ENCODE results near the gene OR2AK2. TPM values are rescaled to one million over a fixed set of nuclear protein-coding genes. Genes with fewer than 3 reads are reported as not detected.
"Not testable (repeated sequence)": the region's sequence is repeated elsewhere in the genome, so short reads cannot be mapped to it uniquely, and the experiment has no call there.

Gene OR2AK2
- total and polyA plus RNA-seq, 7 experiments from 2014 or later: 0.22 to 0.65 (median 0.48) TPM; not detected in 3

- Histone ChIP-seq H3K36me3 (ENCODE audit: control insufficient read depth in 2 of 3, insufficient read depth in 3 of 3, low read length in 3 of 3) (no peaks in the 10 kb centered on the region), H3K4me1 (ENCODE audit: control insufficient read depth in 2 of 2, insufficient read depth in 2 of 2, low read length in 2 of 2) (no peaks in the 10 kb centered on the region), H3K27ac (ENCODE audit: low read depth, low read length) (no peak overlapping the region), H3K9me3 (ENCODE audit: control insufficient read depth in 2 of 3, low read length in 3 of 3) (no peaks in the 10 kb centered on the region), H3K27me3 (ENCODE audit: control insufficient read depth in 2 of 2, insufficient read depth in 2 of 2, low read length in 2 of 2) (no peaks in the 10 kb centered on the region), H3K4me3 (ENCODE audit: low read length) (no peak overlapping the region)
- Mint-ChIP-seq H3K27me3 (peaks cover 0 to 6% (median 2%) of the 10 kb centered on the region in 5 donors), H3K9me3 (peaks cover 0 to 14% (median 0%) of the 10 kb centered on the region in 11 donors), H3K27ac (peak overlapping the region in 1 of 9 donors; percentile 41), H3K4me3 (peak overlapping the region in 3 of 10 donors; percentile 5 to 88 (median 43)), H3K36me3 (no peaks in the 10 kb centered on the region), H3K4me1 (peaks cover 0 to 15% (median 0%) of the 10 kb centered on the region in 7 donors)
- ChIA-PET POLR2A (no interaction called here), CTCF (interaction anchor here (1.0 kb wide), 1 partner anchor 22 kb away, joined by 3 read pairs; no protein-coding TSS in a partner anchor)
- ATAC-seq: no peak
- DNase-seq: no peak
- intact Hi-C loops (cut with micrococcal nuclease): loop anchor here (2.0 to 10.0 kb wide), 5 partner anchors 30 to 751 kb away; partner anchors contain the start of gene OR2T1 (in 1 of the 2)
Measured at GRCh38 chr1:247936415-247936814, 28.6 kb upstream of the OR2AK2 start.

GRCh38 chr1:247936965-247937734 lies 27.9 kb upstream of the OR2AK2 start:
- intact Hi-C loops (cut with micrococcal nuclease): loop anchor here (1.0 to 10.0 kb wide), 6 partner anchors 30 to 870 kb away; partner anchors contain the start of gene OR2T1 (in 1 of the 2)
- POLR2A ChIA-PET; H3K36me3 ChIP-seq (ENCODE audit: control insufficient read depth in 2 of 3, insufficient read depth in 3 of 3, low read length in 3 of 3); H3K36me3 Mint-ChIP-seq; H3K27me3 ChIP-seq (ENCODE audit: control insufficient read depth in 2 of 2, insufficient read depth in 2 of 2, low read length in 2 of 2); CTCF ChIA-PET; H3K27me3 Mint-ChIP-seq; H3K4me1 ChIP-seq (ENCODE audit: control insufficient read depth in 2 of 2, insufficient read depth in 2 of 2, low read length in 2 of 2); H3K9me3 ChIP-seq (ENCODE audit: control insufficient read depth in 2 of 3, low read length in 3 of 3): not testable (repeated sequence)
- peak overlapping the region; percentile 49 for H3K27ac ChIP-seq (ENCODE audit: low read depth, low read length)
- Mint-ChIP-seq H3K4me1 (peaks cover 0 to 15% (median 0%) of the 10 kb centered on the region in 7 donors), H3K27ac (peak overlapping the region in 8 of 9 donors; percentile 22 to 85 (median 60)), H3K4me3 (peak overlapping the region; percentile 66 to 88 (median 82)), H3K9me3 (peaks cover 0 to 14% (median 0%) of the 10 kb centered on the region in 11 donors)
- peak overlapping the region; percentile 69 for H3K4me3 ChIP-seq (ENCODE audit: low read length)
- DNase-seq (peak; percentile 78 to 92 (median 85)), ATAC-seq (peak; percentile 99)

GRCh38 chr1:247942624-247943023 lies 22.4 kb upstream of the OR2AK2 start:
- intact Hi-C loops (cut with micrococcal nuclease): no loop called here
- ChIA-PET CTCF (no interaction called here), POLR2A (no interaction called here)
- Mint-ChIP-seq H3K36me3 (peaks cover 0 to 9% (median 0%) of the 10 kb centered on the region in 5 donors), H3K4me1 (peaks cover 0 to 20% (median 0%) of the 10 kb centered on the region in 7 donors), H3K4me3 (no peak overlapping the region), H3K27me3 (peaks cover 0 to 3% (median 0%) of the 10 kb centered on the region in 5 donors), H3K27ac (no peak overlapping the region), H3K9me3 (peaks cover 0 to 11% (median 2%) of the 10 kb centered on the region in 11 donors)
- ATAC-seq (no peak), DNase-seq (no peak)
- Histone ChIP-seq H3K4me3 (ENCODE audit: low read length) (no peak overlapping the region), H3K27ac (ENCODE audit: low read depth, low read length) (no peak overlapping the region), H3K4me1 (ENCODE audit: control insufficient read depth in 2 of 2, insufficient read depth in 2 of 2, low read length in 2 of 2) (no peaks in the 10 kb centered on the region), H3K9me3 (ENCODE audit: control insufficient read depth in 2 of 3, low read length in 3 of 3) (no peaks in the 10 kb centered on the region), H3K36me3 (ENCODE audit: control insufficient read depth in 2 of 3, insufficient read depth in 3 of 3, low read length in 3 of 3) (no peaks in the 10 kb centered on the region), H3K27me3 (ENCODE audit: control insufficient read depth in 2 of 2, insufficient read depth in 2 of 2, low read length in 2 of 2) (no peaks in the 10 kb centered on the region)

GRCh38 chr1:247948558-247948957 lies 16.5 kb upstream of the OR2AK2 start, which contains the start of gene OR2L8:
Gene OR2L8 (plus strand): TSS chr1:247948858. CDS start chr1:247948858, 0 bp downstream.
- no peaks in the 10 kb centered on the region for H3K4me1 ChIP-seq (ENCODE audit: control insufficient read depth in 2 of 2, insufficient read depth in 2 of 2, low read length in 2 of 2)
- Mint-ChIP-seq H3K4me1 (no peaks in the 10 kb centered on the region), H3K4me3 (no peak within 1 kb of the TSS), H3K36me3 (peaks cover 0 to 50% (median 8%) of the 10 kb centered on the region in 5 donors), H3K9me3 (peaks cover 0 to 17% (median 5%) of the 10 kb centered on the region in 11 donors), H3K27ac (no peak within 1 kb of the TSS), H3K27me3 (peaks cover 0 to 3% (median 0%) of the 10 kb centered on the region in 5 donors)
- DNase-seq (no peak), ATAC-seq (no peak)
- H3K4me3 ChIP-seq (ENCODE audit: low read length): no peak within 1 kb of the TSS
- no peaks in the 10 kb centered on the region for H3K36me3 ChIP-seq (ENCODE audit: control insufficient read depth in 2 of 3, insufficient read depth in 3 of 3, low read length in 3 of 3)
- H3K27ac ChIP-seq (ENCODE audit: low read depth, low read length): no peak within 1 kb of the TSS
- ChIA-PET POLR2A (no interaction called here), CTCF (no interaction called here)
- H3K27me3 ChIP-seq (ENCODE audit: control insufficient read depth in 2 of 2, insufficient read depth in 2 of 2, low read length in 2 of 2): no peaks in the 10 kb centered on the region
- intact Hi-C loops (cut with micrococcal nuclease): no loop called here
- H3K9me3 ChIP-seq (ENCODE audit: control insufficient read depth in 2 of 3, low read length in 3 of 3): no peaks in the 10 kb centered on the region

- no peaks in the 10 kb centered on the region for H3K9me3 ChIP-seq (ENCODE audit: control insufficient read depth in 2 of 3, low read length in 3 of 3)
- CTCF ChIA-PET: no interaction called here
- Mint-ChIP-seq H3K27me3 (peaks cover 0 to 3% (median 0%) of the 10 kb centered on the region in 5 donors), H3K36me3 (peaks cover 0 to 44% (median 8%) of the 10 kb centered on the region in 5 donors), H3K27ac (no peak overlapping the region), H3K9me3 (peaks cover 0 to 26% (median 10%) of the 10 kb centered on the region in 11 donors), H3K4me1 (no peaks in the 10 kb centered on the region), H3K4me3 (no peak overlapping the region)
- ATAC-seq (no peak), DNase-seq (no peak)
- intact Hi-C loops (cut with micrococcal nuclease): no loop called here
- no peaks in the 10 kb centered on the region for H3K27me3 ChIP-seq (ENCODE audit: control insufficient read depth in 2 of 2, insufficient read depth in 2 of 2, low read length in 2 of 2)
- POLR2A ChIA-PET: no interaction called here
- no peak overlapping the region for H3K4me3 ChIP-seq (ENCODE audit: low read length)
- no peaks in the 10 kb centered on the region for H3K4me1 ChIP-seq (ENCODE audit: control insufficient read depth in 2 of 2, insufficient read depth in 2 of 2, low read length in 2 of 2)
- H3K36me3 ChIP-seq (ENCODE audit: control insufficient read depth in 2 of 3, insufficient read depth in 3 of 3, low read length in 3 of 3): no peaks in the 10 kb centered on the region
- no peak overlapping the region for H3K27ac ChIP-seq (ENCODE audit: low read depth, low read length)
Measured at GRCh38 chr1:247953408-247953807, 11.6 kb upstream of the OR2AK2 start.

- Mint-ChIP-seq H3K27me3 (peaks cover 0 to 6% (median 0%) of the 10 kb centered on the region in 5 donors), H3K36me3 (peaks cover 0 to 21% (median 0%) of the 10 kb centered on the region in 5 donors), H3K9me3 (peaks cover 6 to 22% (median 12%) of the 10 kb centered on the region in 11 donors), H3K4me3 (no peak overlapping the region), H3K4me1 (peaks cover 0 to 36% (median 0%) of the 10 kb centered on the region in 7 donors), H3K27ac (no peak overlapping the region)
- Histone ChIP-seq H3K4me3 (ENCODE audit: low read length) (no peak overlapping the region), H3K27ac (ENCODE audit: low read depth, low read length) (no peak overlapping the region), H3K27me3 (ENCODE audit: control insufficient read depth in 2 of 2, insufficient read depth in 2 of 2, low read length in 2 of 2) (no peaks in the 10 kb centered on the region), H3K36me3 (ENCODE audit: control insufficient read depth in 2 of 3, insufficient read depth in 3 of 3, low read length in 3 of 3) (no peaks in the 10 kb centered on the region), H3K4me1 (ENCODE audit: control insufficient read depth in 2 of 2, insufficient read depth in 2 of 2, low read length in 2 of 2) (no peaks in the 10 kb centered on the region), H3K9me3 (ENCODE audit: control insufficient read depth in 2 of 3, low read length in 3 of 3) (no peaks in the 10 kb centered on the region)
- intact Hi-C loops (cut with micrococcal nuclease): no loop called here
- DNase-seq (no peak), ATAC-seq (no peak)
- ChIA-PET POLR2A (no interaction called here), CTCF (no interaction called here)
Measured at GRCh38 chr1:247961791-247962190, 3.2 kb upstream of the OR2AK2 start.
